ENCODE results near the gene TOGARAM1.
A peak's percentile ranks its signal among the peaks of the same experiment; 100 is the strongest.

TOGARAM1 gene

GRCh38 chr14:45084946-45085346, 123.0 kb downstream of the TOGARAM1 start:
- peak; percentile 10 for DNase-seq (ENCODE audit: low spot score)

- DNase-seq (ENCODE audit: low spot score), result peak; percentile 26
Measured at GRCh38 chr14:45089813-45090212, 127.8 kb downstream of the TOGARAM1 start.

GRCh38 chr14:45091710-45092109, 129.7 kb downstream of the TOGARAM1 start:
- DNase-seq (ENCODE audit: low spot score), result peak; percentile 18

- DNase-seq (ENCODE audit: low spot score), result no peak
Measured at GRCh38 chr14:45094275-45094674, 132.3 kb downstream of the TOGARAM1 start.

GRCh38 chr14:45095143-45095542, 133.2 kb downstream of the TOGARAM1 start:
- DNase-seq (ENCODE audit: low spot score), result no peak

- DNase-seq (ENCODE audit: low spot score), result no peak
Measured at GRCh38 chr14:45096218-45096617, 134.2 kb downstream of the TOGARAM1 start.

GRCh38 chr14:45103806-45104205, 141.8 kb downstream of the TOGARAM1 start:
- no peak for DNase-seq (ENCODE audit: low spot score)

- no peak for DNase-seq (ENCODE audit: low spot score)
Measured at GRCh38 chr14:45104561-45104960, 142.6 kb downstream of the TOGARAM1 start.

- no peak for DNase-seq (ENCODE audit: low spot score)
Measured at GRCh38 chr14:45112896-45113781, 151.1 kb downstream of the TOGARAM1 start.

- DNase-seq (ENCODE audit: low spot score), result no peak
Measured at GRCh38 chr14:45114327-45114726, 152.3 kb downstream of the TOGARAM1 start.

- no peak for DNase-seq (ENCODE audit: low spot score)
Measured at GRCh38 chr14:45118594-45118993, 156.6 kb downstream of the TOGARAM1 start.

GRCh38 chr14:45120096-45120495, 158.1 kb downstream of the TOGARAM1 start:
- no peak for DNase-seq (ENCODE audit: low spot score)

- no peak for DNase-seq (ENCODE audit: low spot score)
Measured at GRCh38 chr14:45123271-45123670, 161.3 kb downstream of the TOGARAM1 start.

Data from AG20443 (cell line).